Hepatic stellate cell (primary cell): ENCODE measurements around the gene PLXNA2.

Experiments
- DNase-seq: peaks from one replicate; pipeline ENCODE4 v3.0.0; 2011; ENCODE audit warnings: low spot score

PLXNA2 gene

DNA sequence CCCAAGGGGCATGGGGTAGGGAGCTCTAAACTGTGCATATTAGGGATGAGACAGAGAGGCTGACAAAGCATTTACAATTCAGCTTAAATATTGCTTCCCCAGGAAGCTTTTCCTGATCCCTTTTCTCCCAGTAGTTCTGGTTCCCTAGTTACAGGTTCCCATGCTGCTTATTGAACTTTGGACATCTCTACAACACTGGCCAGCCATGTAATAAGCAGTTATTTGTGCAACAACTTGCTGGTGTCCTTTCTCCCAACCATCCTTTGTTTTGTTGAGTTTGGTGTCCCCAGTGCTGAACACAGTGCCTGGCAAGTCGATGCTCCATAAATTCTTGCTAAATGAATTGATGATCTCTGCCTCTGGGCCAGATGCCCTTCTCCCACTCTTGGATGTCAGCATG, 80.6 kb downstream of the PLXNA2 start:
- no peak for DNase-seq

DNA sequence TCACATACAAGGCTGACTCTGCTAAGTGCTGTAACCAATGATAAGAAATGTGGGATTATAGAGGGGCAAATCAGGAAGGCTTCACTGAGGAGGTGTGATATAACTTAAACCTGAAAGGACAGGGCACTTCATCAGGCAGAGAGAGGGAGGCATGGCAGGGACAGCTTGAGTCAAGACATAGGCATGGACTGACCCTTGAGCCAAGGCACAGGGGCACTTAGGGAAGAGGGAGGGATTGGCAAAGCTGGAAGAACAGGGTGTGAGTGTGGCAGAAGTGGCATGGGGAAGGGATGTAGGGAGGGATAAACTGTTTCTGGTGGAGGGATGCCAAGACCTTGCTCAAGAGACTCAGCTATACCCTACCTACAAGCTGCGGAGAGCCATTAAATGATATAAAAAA, 81.3 kb downstream of the PLXNA2 start:
- DNase-seq: no peak

DNA sequence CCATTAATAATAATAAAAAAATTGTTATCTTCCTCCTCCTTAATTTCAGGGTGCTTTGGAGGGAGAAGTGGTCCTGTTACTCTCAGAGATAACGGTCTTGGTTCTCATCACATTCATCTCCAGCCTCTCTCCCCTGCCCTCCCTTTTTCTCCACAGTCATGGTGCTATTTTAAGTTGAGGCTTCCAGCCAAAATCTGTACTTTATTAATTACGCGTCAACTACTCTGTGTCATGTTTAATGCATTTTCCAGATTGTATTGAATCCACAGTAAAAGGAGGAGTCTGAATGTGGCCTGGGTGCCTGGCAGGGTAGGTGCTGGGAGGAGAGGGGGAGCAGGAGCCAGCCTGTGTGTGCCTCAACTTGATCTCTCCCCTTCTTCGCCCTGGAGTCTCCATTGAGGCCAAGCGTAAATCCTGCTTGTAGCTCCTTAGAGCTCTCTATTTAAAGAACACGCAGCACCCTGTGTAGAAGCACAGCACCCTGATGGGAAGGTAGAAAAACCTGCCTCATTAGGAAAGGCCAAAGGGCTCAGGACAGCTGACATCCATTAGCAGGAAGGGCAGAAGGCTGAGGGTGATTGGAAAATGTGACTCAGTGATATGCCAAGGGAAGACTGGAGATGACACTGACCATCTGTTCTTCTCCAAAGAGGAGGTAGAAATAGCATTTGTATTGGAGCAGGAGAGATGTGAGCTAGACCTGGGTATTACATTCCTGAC, 82.4 kb downstream of the PLXNA2 start:
- DNase-seq: no peak

DNA sequence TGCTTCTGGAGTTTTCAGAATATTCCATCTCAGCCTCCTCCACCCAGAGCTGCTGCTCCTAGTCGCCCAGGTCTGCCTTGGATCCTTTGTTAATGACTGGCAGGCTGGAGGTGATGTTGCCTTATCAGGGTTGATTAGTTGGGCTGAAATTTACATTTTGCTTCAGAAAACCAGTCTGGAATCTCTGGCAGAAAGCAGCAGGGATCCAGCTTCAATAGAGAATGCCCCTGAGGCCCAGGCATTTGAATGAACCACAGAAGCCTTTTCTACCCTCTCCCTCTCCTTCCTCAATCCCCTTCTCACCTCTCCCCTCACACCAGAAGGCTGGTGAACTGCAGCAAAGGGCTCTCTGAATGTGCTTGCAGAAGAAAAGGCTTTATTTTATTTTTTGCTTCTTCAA, 83.2 kb downstream of the PLXNA2 start:
- DNase-seq: no peak

DNA sequence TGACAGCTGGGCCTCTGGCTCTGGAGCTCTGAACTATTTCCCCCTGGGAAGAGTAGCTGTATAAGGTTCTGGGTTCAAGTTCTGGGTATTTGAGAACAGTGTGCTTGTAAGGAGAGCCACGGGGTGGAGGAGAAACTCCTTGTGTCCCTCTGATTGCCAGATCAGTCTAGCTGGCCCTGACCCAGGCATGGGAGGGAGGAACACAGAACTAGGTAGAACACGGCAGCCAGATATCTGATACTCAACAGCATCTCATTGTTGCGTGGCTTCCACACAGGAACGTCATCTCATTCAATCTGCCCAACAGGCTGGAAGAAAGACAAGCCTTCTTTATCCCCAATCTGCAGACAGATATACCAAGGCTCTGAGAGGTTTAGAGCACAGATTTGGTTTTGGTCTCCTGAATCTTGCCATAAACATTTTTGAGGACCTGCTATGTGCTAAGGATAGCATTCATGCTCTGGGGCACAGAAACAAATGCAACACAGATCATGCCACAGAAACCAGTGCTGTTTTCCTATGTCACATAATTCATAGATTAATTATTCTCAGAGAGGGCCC, 83.8 kb downstream of the PLXNA2 start:
- DNase-seq: no peak

DNA sequence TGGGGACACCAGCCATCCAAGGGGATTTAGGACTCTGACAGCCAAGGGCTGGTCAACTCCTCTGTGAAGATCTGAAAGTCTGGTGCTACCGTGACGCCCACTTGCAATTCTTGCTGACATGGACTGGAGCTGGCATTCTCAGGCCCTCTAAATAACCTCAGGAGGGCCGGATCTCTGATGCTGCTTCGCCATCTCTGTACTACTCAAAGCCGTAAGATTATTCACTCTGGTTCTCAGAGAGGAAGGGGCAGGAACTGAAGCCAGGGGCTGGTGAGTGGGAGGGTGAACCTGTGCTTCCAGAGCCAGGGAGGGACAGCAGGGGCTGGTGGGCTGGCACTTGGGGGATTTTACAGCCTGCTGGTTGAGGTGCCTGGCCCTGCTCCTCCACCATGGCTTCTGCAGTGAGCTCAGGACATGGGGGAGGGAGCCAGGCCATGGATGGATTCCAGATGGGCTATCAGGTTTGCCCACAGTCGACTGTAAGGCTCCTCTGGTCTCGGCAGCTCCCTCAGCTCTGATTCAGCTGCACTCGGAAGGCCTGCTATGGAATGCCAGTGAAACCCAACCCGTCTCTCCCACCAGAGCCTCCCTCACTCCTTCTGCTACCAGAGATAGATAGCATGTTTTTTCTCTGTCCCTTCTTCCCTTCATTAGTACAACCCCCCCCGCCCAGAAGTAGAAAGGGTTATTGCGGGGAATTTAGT, 84.5 kb downstream of the PLXNA2 start:
- DNase-seq: peak; percentile 89

DNA sequence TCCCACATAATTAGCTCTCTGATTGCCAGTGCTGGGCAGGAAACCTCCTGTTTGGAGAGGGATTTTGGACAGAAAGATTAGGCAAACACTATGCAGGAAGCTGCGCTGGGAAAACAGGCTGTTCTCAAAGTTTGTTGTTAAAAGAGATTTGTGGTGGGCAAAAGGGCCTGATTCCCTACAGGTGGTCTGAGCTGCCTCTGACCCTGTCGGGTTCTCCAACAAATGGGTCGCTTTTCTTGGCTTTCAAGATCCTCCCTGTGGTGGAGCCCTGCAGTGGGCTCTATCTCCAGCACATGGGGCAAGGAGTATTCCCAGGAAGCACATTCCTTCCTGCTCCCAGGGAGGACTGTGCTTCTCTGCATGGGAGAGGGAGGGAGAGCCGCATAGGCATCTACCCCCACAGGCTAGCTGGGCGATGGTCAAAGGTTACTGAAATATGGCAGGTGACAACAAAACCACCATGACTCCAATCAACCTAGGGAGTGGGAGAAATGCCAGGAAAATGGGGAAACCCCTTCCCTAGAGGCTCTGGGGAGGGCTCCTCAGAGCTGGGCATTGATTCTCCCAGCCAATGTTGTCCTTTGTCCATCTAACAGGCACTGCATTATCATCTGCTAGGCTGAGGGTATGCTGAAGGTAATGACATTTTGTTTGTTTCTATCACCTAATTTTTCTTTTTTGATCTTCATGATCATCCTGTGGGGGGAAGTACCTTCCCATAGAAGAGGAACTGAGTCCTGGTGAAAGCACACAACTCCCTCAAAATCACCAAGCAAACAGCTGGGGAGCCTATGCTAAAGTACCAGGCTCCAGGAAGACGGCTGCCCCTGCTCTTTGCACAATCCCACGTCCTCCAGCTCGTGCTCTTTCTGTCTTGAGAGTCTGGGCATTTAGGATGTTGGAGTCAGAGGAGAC, 85.3 kb downstream of the PLXNA2 start:
- peak; percentile 32 for DNase-seq

DNA sequence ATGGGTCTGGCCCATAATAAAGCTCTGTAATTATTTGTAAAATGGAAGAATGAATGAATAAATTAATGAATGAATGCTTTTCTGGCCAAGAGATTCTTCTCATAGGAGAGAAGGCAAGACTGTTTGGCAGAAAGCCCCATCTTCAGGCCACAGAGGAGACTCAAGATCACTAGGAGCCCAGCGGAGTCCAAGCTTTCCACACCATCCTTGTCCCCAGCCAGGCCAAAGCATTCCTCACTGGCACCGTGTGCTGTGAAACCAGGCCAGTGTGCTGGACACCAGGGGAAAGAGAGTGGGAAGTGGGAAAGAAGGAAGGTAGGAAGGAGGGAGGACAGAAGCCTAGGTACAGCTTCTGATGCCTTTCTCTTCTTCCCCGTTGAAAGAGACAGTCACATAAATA, 86.4 kb downstream of the PLXNA2 start:
- no peak for DNase-seq

DNA sequence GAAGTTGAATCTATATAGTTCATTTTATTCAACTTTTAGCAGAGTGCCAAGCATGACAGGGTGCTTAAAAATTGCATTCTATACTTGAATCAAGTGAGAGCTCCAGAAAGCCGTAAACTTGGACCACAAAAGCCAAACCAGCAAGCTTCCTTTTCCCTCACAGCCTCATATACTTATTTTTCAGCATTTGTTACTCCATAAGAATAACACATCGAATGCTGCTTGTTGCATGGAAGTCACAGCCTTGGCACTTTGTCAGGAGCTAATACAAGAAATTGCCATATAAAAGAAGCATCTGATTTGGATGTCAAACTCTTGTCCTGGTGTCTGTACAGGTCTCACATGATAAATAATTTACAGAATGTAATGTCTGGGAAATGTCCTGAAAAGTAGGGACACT, 87.4 kb downstream of the PLXNA2 start:
- DNase-seq: no peak

DNA sequence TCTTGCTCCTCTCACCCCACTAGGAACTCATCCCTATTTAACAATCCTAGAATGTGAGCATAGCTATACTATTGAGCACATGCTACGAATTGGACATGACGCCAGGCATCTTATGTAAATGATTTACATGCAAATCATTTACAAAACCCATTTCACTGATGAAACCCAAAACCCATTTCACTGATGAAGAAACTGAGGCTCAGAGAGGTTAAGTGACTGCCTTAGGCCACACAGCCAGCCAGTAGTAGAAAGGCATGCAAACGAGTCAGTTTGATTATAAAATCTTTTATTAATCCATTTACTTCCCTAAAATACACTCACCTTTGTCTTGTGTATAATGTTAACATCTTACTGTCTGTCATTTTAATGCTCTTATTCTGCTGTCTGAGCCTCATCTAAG, 87.9 kb downstream of the PLXNA2 start:
- no peak for DNase-seq

DNA sequence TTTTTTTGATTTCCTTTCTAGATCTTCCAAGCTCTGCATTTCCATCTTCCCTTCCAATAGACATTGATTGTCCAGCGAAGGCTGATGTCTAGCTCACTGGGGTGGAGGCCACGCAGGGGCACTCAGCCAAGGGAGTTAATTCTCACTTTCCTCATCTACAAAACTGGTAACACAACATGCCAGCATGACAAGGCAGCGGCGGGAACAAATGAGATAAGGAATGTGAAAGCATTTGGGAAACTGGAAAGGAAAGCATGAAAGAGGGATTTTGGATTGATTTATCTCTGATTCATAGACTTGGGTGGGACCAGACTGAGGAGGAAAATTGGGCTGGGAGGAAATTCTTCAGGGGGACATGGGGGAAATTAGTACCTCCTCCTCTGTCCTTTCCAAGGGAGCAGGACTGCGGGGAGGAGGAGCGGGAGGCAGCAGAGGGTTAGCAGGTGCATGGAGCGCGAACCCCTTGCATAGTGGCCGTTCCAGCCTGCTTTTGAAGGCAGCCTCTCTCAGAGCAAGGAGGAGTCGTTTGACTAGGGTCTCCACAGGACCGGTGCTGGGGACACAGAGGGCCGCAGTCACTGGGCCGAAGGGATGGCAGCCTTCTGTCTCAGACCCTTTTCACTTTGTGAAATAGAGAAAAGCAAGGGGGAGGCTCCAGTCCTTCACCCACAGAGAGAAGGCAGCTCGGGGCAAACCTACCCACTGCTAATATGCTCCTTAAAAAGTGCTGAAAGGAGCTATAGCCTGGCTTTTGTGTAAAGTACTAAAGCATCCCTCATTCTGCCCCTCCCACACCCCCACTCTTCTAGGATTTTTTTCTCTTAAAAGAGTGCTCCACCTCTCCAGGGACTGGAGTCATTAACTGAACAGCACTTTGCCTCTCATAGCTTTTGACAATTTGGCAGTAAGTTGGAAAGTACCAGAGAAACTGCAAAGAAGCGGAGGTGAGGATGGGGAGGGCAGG, 89.2 kb downstream of the PLXNA2 start:
- DNase-seq: no peak

DNA sequence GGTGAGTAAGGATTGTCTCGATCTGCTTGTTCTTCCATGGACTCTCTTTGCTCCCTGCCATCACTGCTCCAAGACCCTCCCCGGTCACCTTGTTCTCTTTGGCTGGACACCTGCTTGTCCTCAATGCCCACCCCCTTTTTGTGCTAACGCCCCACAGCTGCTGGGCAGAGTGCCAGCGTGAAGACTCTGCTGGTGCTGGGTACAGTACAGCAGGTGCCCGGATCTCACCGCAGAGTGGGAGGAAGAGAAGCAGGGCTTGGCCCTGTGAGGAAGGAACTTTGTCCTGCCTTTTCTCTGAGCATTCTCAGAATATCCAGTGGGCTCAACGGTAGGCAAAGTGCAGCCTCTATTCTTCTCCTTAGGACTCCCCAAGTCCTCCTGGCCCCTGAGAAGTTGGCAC, 90.1 kb downstream of the PLXNA2 start:
- DNase-seq: no peak

DNA sequence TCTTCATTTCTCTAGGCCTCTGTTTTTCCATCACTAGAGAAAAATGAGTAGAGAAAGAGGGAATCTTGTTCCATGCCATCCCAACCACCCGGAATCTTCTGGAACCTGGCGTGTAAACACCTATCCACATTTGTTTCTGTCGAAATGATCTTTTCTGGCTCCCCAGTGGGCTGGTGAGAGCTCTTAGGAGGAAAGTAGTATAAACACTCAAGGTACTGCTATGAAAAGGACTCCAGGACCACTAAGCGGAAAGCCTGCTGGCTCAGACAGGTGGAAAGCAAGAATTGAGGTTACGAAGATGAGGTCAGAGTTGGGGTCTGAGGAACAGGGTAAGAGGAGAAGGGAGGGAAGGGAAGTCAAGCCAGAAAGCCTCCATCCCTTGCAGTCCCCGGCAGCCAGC, 90.8 kb downstream of the PLXNA2 start:
- no peak for DNase-seq

DNA sequence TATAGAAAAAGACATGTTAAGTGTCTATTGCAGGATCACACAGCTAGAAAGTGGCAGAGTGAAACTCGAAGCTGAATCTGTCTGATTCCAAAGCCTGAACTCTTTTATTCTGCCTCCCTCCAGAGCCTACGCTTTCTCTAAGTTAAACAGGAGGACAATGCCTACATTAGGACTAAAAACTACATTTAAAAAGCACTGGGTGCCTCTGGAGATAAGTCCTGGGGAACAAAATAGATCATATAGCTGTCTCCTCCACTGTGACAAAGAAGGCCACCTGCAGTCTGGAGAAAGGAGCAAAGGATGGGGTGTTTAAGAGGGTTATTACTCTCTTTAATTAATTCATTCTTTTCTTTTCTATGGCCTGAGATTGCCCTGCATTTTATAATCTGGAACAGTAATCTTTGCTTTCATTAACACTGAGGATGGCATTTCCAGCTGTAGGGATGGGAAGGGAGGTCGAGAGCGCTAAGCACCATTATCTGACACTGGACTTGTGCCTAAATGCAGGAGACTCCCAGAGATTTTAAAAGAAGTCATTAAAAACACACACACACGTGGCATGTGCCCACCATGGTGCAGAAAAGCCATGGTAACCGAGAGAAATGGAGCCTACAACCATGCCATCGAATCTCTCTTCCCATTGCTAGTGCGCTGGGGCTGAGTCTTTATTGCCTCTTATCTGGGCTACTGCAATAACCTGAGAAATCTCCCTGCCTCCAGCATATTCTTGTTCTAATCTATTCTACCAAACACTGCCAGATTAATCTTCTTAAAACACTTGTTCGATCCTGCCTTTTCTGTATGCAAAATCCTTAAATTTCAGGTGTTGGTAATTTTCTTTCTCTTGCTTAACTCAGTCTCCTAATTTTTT, 92.2 kb downstream of the PLXNA2 start:
- DNase-seq: no peak

DNA sequence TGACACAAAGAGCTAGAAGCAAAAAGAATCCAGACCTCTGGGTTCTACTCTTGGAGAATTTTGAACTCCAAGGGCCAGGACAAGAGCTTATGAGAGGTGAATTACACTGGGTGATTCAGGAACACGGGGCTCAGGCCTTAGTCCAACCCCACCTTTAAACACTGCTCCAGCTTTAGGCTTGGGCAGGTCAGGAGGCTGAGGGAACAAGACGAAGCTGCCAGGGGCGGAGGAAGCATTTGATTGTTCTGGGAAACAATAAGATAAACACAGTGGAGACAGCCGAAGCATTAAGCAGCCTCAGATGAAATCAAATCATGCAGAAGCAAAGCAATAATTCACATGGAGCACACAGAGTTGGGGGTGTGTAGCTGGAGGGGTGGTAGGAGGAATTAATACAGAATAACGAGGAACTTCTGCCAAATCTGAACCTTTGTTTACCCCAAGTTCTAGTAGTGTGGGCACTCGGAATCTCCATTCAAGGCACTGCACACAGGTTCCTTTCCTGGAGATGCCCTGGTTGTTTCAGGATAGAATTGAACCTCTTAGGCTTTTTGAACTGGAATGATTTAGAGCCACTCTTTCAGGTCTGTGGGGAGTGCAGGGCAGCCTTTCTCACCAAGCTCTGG, 93.2 kb downstream of the PLXNA2 start:
- no peak for DNase-seq

DNA sequence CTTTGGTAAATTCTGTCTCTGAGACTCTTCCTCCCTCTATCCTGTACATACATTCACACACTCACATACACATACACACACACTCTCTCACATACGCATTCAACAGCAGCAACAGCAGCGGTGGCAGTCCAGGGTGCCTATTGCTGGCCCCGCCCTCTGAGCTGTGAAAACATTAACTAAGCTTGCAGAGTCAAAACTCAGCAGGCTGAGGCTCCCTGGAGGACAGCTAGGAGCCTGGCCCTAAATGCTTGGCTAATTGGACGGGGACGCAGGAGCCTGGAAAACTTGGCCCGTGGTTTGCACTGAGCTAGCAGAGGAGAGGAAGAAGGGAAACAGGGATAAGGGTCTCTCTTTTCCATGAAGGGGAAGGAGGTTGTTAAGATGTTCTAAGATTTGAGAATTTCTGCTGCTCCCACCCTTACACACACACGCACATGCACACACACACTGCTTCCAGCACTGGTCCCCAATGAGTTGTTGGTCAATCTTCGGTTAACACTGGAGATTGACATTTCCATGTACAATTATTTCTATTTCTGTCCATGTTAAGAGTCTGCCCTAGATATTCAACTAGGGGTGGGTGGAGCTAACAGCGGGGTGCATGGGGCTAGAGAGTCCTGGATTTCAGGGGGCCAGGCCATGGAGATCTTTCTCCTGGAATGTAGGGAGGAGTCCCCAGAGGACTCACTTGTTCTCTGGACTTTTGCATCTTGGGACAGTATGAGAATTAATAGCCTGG, 94.2 kb downstream of the PLXNA2 start:
- no peak for DNase-seq

DNA sequence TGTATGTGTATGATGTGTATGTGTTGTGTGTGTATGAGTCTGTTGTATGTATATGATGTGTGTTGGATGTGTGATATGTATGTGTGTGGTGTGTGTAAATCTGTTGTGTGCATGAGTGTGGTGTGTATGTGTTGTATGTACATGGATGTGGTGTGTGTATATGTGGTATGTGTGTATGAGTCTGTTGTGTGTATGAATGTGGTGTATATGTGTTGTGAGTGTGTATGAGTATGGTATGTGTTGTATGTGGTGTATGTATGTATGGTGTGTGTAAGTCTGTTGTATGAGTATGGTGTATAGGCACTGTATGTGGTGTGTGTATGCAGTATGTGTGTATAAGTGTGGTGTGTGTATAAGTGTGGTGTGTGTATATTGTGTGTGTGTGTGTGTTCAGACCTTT, 95.0 kb downstream of the PLXNA2 start:
- DNase-seq: no peak

DNA sequence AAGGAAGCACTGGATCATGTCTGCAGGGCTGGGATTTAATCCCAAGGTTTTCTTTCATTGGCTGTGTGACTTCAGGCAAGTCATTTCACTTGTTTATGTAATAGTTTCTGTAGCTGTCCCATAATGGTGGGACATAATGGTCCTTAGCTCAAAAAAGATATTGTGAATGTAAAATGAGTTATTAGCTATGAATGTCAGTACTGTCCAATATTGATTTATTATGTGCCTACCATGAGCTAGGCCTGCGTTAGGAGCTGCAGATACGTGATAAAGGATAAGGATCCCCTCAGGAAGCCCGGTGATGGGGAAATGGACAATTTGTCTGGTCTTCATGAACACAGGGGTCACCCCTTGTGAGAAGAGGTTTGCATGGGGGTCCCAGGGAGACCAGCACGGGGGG, 95.8 kb downstream of the PLXNA2 start:
- DNase-seq: no peak

DNA sequence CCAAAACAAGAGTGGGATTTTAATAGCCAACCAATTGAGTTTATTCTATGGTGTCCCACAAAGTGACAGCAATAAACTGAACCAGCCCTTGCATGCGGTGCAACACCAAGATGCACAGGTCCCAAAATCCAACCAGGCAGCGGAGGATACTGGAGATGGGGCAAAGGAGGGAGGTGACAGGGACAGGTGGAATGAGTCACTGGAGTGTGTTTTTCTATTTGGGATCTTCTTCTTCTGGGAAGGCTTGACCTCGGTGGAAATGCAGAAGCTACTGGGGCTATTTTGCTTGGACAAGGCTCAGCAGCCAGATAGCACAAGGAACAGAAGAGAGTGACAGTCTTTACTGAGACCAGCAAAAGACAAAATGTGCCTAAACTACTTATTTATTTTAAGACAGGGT, 97.5 kb downstream of the PLXNA2 start:
- no peak for DNase-seq
